ENCODE results near the gene SPINT1. TPM values are rescaled to one million over a fixed set of nuclear protein-coding genes. Genes with fewer than 3 reads are reported as not detected.

The SPINT1 gene
- total and polyA plus RNA-seq, 12 donors = 0.17 to 1.9 (median 0.43) TPM; not detected in 1

DNA sequence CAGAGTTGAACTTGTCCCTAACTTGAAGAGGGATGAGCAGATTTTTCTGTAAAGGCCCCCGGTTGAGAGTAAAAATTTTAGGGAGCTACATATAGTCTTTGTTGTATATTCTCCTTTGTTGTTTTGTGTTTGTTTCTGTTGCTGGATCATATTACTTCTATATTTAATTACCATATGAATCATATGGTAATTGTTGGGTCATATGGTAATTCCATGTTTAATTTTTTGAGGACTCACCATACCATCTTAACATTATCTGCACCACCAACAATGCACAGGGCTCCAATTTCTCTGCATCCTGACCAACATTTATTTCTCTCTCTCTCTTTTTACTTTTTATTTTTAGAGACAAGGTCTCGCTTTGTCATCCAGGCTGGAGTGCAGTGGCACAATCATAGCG lies 44.3 kb upstream of the SPINT1 start:
- 89% methylated on average over 3 of the region's 3 CpGs for WGBS, 2 donors
- intact Hi-C loops (cut with DNase I) = no loop called here
- TF ChIP-seq CTCF (IDR thresholded peaks at IDR 0.05) = no peak
- H3K4me3 ChIP-seq = no peak overlapping the region
- H3K27ac ChIP-seq = no peak overlapping the region
- ATAC-seq (no peak), DNase-seq (no peak)
- H3K9me3 ChIP-seq = no peaks in the 10 kb centered on the region
- H3K27me3 ChIP-seq = no peaks in the 10 kb centered on the region
- peaks cover 0 to 41% (median 19%) of the 10 kb centered on the region in 9 donors for H3K4me1 ChIP-seq
- peaks cover 0 to 32% (median 0%) of the 10 kb centered on the region in 9 donors for H3K36me3 ChIP-seq

DNA sequence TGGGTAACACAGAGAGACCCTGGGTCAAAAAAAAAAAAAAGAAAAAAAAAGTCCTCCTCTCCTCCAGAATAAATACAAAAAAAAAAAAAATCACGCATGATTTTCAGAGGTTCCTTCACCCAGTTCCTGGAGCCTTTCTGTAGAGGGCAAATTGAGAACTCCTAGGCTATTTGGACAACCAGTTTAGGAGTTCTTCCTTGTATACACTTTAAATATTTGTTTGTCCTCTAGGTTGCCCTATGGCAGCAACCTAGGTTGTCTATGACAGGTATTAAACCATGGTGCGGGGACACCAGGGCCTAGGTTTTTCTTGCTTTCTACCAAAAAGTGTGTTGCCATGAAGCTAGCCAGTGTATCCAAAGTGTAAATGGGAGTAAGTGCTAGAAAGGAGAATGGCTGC lies 40.8 kb upstream of the SPINT1 start:
- DNase-seq (no peak), ATAC-seq (no peak)
- Histone ChIP-seq H3K4me1 (peaks cover 3 to 46% (median 18%) of the 10 kb centered on the region in 9 donors), H3K4me3 (no peak overlapping the region), H3K9me3 (no peaks in the 10 kb centered on the region), H3K27ac (no peak overlapping the region), H3K27me3 (no peaks in the 10 kb centered on the region), H3K36me3 (peaks cover 0 to 33% (median 0%) of the 10 kb centered on the region in 9 donors)
- intact Hi-C loops (cut with DNase I) = loop anchor here in 1 of 10 donors (10.0 kb wide), 1 partner anchor 92 kb away; the partner anchor contains the start of gene VPS18
- WGBS, 2 donors = 98 to 100% methylated on average over 2 of the region's 2 CpGs
- no peak for TF ChIP-seq CTCF (IDR thresholded peaks at IDR 0.05)

GRCh38 chr15:40803688-40804087 lies 40.2 kb upstream of the SPINT1 start:
- Histone ChIP-seq H3K4me3 (no peak overlapping the region), H3K27me3 (no peaks in the 10 kb centered on the region), H3K4me1 (peaks cover 3 to 52% (median 24%) of the 10 kb centered on the region in 9 donors), H3K36me3 (peaks cover 0 to 28% (median 0%) of the 10 kb centered on the region in 9 donors), H3K9me3 (no peaks in the 10 kb centered on the region), H3K27ac (no peak overlapping the region)
- no peak for ATAC-seq
- intact Hi-C loops (cut with DNase I) = loop anchor here in 1 of 10 donors (10.0 kb wide), 1 partner anchor 91 kb away; the partner anchor contains the start of gene VPS18
- no peak for DNase-seq
- WGBS, 2 donors = 67 to 70% methylated on average over 1 of the region's 1 CpG
- TF ChIP-seq CTCF (IDR thresholded peaks at IDR 0.05) = no peak

GRCh38 chr15:40806672-40807027 lies 37.2 kb upstream of the SPINT1 start:
- DNase-seq = no peak
- H3K9me3 ChIP-seq = no peaks in the 10 kb centered on the region
- H3K27ac ChIP-seq = peak overlapping the region; percentile 80 to 99 (median 96)
- no peak for ATAC-seq
- peak overlapping the region; percentile 70 to 96 (median 88) for H3K4me3 ChIP-seq
- TF ChIP-seq CTCF (IDR thresholded peaks at IDR 0.05) = no peak
- intact Hi-C loops (cut with DNase I) = loop anchor here in 1 of 10 donors (1.0 to 10.0 kb wide), 3 partner anchors 52 to 111 kb away; partner anchors contain the start of genes RAD51, RMDN3 and VPS18
- H3K36me3 ChIP-seq = peaks cover 0 to 38% (median 10%) of the 10 kb centered on the region in 9 donors
- peaks cover 3 to 57% (median 26%) of the 10 kb centered on the region in 9 donors for H3K4me1 ChIP-seq
- no peaks in the 10 kb centered on the region for H3K27me3 ChIP-seq
- WGBS, 2 donors = 1 to 6% methylated on average over 2 of the region's 2 CpGs

Data from heart right ventricle (tissue), 16 donors.